Astrocyte (in vitro differentiated cells and primary cell): Measurements from ENCODE around the gene IVL. TPM values are rescaled to one million over a fixed set of nuclear protein-coding genes. Genes with fewer than 3 reads are reported as not detected.

Experiments
- DNase-seq: peaks from one replicate; pipeline ENCODE4 v3.0.0-alpha.2; 2010; ENCODE audit warnings: low read depth
- FAIRE-seq: peaks from 2 replicates; lab custom pipeline; 2011; peaks lifted over from hg19 to GRCh38; lab: Jason Lieb, UNC
- H2AFZ ChIP-seq: 2 replicates; pipeline ENCODE4 v1.6.0; 2012; ENCODE audit warnings: low read depth, low read length, inconsistent platforms
- H3K27ac ChIP-seq: 2 replicates; pipeline ENCODE4 v1.5.1; 2011; ENCODE audit warnings: low read depth, low read length, inconsistent platforms
- H3K27me3 ChIP-seq: 2 replicates; pipeline ENCODE4 v1.6.0; 2011; ENCODE audit warnings: low read length, inconsistent platforms; ENCODE audit not compliant: insufficient read depth
- H3K36me3 ChIP-seq: 2 replicates; pipeline ENCODE4 v1.5.1; 2011; ENCODE audit warnings: low read length, inconsistent platforms; ENCODE audit not compliant: insufficient read depth
- H3K4me1 ChIP-seq: 2 replicates; pipeline ENCODE4 v1.5.1; 2011; ENCODE audit warnings: low read length, inconsistent platforms; ENCODE audit not compliant: insufficient read depth
- H3K4me2 ChIP-seq: 2 replicates; pipeline ENCODE4 v1.6.0; 2012; ENCODE audit warnings: low read length, inconsistent platforms
- H3K4me3 ChIP-seq: 2 replicates; pipeline ENCODE4 v1.5.1; 2011; ENCODE audit warnings: low read depth, mild to moderate bottlenecking, low read length, inconsistent platforms; ENCODE audit not compliant: insufficient read depth
- H3K79me2 ChIP-seq: 2 replicates; pipeline ENCODE4 v1.6.0; 2012; ENCODE audit warnings: mild to moderate bottlenecking, low read length, inconsistent platforms; ENCODE audit not compliant: insufficient read depth
- H3K9ac ChIP-seq: 2 replicates; pipeline ENCODE4 v1.6.0; 2012; ENCODE audit warnings: mild to moderate bottlenecking, low read length, inconsistent platforms
- H3K9me3 ChIP-seq: 2 replicates; pipeline ENCODE4 v1.5.1; 2012; ENCODE audit warnings: low read depth, mild to moderate bottlenecking, low read length, inconsistent platforms; ENCODE audit not compliant: insufficient read depth
- H4K20me1 ChIP-seq: 2 replicates; pipeline ENCODE4 v1.6.0; 2012; ENCODE audit warnings: low read length, inconsistent platforms; ENCODE audit not compliant: insufficient read depth
- H3K27ac Mint-ChIP-seq: one replicate; pipeline ENCODE4 v1.8.0; 2021; ENCODE audit warnings: mild to moderate bottlenecking, mixed read lengths; ENCODE audit not compliant: unreplicated experiment
- H3K27me3 Mint-ChIP-seq: one replicate; pipeline ENCODE4 v1.8.0; 2021; ENCODE audit warnings: low read depth, mixed read lengths; ENCODE audit not compliant: unreplicated experiment
- H3K36me3 Mint-ChIP-seq: one replicate; pipeline ENCODE4 v1.8.0; 2021; ENCODE audit warnings: low read depth, mixed read lengths; ENCODE audit not compliant: unreplicated experiment
- H3K4me1 Mint-ChIP-seq: one replicate; pipeline ENCODE4 v1.8.0; 2021; ENCODE audit warnings: low read depth, mixed read lengths; ENCODE audit not compliant: unreplicated experiment
- H3K4me3 Mint-ChIP-seq: one replicate; pipeline ENCODE4 v1.8.0; 2021; ENCODE audit warnings: mild to moderate bottlenecking, moderate library complexity, mixed read lengths; ENCODE audit not compliant: unreplicated experiment
- H3K9me3 Mint-ChIP-seq: one replicate; pipeline ENCODE4 v1.8.0; 2021; ENCODE audit warnings: mild to moderate bottlenecking, mixed read lengths; ENCODE audit not compliant: unreplicated experiment
- EZH2 ChIP-seq: IDR thresholded peaks from 2 replicates; pipeline ENCODE4 v1.6.1; 2012; ENCODE audit warnings: mild to moderate bottlenecking, low read length, inconsistent platforms; ENCODE audit not compliant: insufficient read depth
- total RNA-seq: library from RNA; stranded (reverse); gene quantifications from 2 replicates; pipeline ENCODE4 v1.2.1, GENCODE V29; 2021
- TF ChIP-seq, protein P1 (sequence below): IDR thresholded peaks from 2 replicates; pipeline ENCODE4 v1.5.1; 2011; ENCODE audit warnings: low read depth, mild to moderate bottlenecking, inconsistent platforms, low read length, moderate library complexity; ENCODE audit not compliant: insufficient read depth

Gene IVL
- total RNA-seq, 1 donor from 2014 or later = 0.16 TPM

DNA sequence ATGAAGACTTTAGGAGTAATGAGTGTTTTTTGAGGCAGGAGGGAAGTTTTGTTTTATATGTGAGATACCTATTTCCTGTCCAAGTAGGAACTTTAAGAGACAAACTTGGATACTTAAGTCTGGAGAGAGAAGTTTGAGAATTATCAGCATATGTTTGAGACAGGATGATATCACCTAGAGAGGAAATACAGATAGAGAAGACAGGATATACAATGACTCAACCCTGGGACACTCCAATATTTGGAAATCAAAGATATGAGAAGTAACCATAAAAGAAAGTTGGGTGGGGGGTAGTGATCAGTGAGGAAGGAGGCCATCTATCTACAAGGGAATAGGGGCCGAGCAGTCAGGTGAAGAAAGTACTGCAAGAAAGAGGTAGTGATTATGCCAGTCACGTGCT lies 42.0 kb upstream of the IVL start:
- H3K36me3 Mint-ChIP-seq = no peaks in the 10 kb centered on the region
- no peaks in the 10 kb centered on the region for H3K36me3 ChIP-seq
- no peak for FAIRE-seq

DNA sequence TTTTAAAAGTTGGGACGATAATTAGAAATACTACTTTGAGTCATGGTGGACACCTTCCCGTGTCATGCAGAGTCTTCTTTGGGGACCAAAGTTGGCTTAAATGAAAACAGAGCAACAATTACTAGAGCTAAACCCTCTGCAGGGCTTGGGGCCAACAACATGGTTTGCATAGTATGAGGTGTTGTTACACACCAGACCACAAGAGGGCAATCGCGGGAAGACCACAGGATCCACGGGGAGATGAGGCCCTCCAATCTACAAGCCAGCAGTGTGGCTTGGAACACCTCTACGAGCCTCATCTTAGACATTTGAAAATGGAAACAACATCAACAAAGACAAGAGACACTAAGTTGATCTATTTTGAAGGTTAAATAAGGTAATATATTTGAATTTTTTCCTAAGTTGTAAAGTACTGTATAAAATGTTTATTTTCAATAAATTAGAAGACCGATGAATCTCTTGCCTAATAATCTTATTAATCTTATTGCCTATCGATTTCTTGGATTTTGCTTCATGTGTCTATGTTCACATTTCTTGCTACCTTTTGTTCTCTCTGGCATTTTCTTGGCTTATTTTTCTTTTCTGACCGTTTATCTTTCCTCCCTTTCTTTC lies 38.4 kb upstream of the IVL start:
- Histone ChIP-seq H3K4me3 (no peak overlapping the region), H3K79me2 (no peaks in the 10 kb centered on the region), H4K20me1 (no peaks in the 10 kb centered on the region), H3K4me1 (no peaks in the 10 kb centered on the region), H3K27ac (no peak overlapping the region), H2AFZ (no peak overlapping the region), H3K9ac (no peak overlapping the region), H3K36me3 (no peaks in the 10 kb centered on the region), H3K9me3 (no peaks in the 10 kb centered on the region), H3K27me3 (peaks cover 3% of the 10 kb centered on the region), H3K4me2 (no peak overlapping the region)
- FAIRE-seq (peak; percentile 13), DNase-seq (peak; percentile 17)
- no peak overlapping the region for H3K4me3 Mint-ChIP-seq
- no peak overlapping the region for H3K27ac Mint-ChIP-seq
- TF ChIP-seq, protein P1, sequence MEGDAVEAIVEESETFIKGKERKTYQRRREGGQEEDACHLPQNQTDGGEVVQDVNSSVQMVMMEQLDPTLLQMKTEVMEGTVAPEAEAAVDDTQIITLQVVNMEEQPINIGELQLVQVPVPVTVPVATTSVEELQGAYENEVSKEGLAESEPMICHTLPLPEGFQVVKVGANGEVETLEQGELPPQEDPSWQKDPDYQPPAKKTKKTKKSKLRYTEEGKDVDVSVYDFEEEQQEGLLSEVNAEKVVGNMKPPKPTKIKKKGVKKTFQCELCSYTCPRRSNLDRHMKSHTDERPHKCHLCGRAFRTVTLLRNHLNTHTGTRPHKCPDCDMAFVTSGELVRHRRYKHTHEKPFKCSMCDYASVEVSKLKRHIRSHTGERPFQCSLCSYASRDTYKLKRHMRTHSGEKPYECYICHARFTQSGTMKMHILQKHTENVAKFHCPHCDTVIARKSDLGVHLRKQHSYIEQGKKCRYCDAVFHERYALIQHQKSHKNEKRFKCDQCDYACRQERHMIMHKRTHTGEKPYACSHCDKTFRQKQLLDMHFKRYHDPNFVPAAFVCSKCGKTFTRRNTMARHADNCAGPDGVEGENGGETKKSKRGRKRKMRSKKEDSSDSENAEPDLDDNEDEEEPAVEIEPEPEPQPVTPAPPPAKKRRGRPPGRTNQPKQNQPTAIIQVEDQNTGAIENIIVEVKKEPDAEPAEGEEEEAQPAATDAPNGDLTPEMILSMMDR = peak; percentile 62
- TF ChIP-seq EZH2 = no peak
- H3K9me3 Mint-ChIP-seq = no peaks in the 10 kb centered on the region
- H3K4me1 Mint-ChIP-seq = no peaks in the 10 kb centered on the region
- H3K36me3 Mint-ChIP-seq = no peaks in the 10 kb centered on the region
- H3K27me3 Mint-ChIP-seq = peaks cover 4% of the 10 kb centered on the region

More for the DNA sequence above, 42.0 kb upstream of the IVL start:
- no peak overlapping the region for H3K9ac ChIP-seq
- no peak overlapping the region for H3K27ac ChIP-seq
- H3K4me1 ChIP-seq = no peaks in the 10 kb centered on the region
- no peak overlapping the region for H3K4me3 Mint-ChIP-seq
- peaks cover 3% of the 10 kb centered on the region for H3K27me3 ChIP-seq
- no peaks in the 10 kb centered on the region for H4K20me1 ChIP-seq
- peaks cover 3% of the 10 kb centered on the region for H3K27me3 Mint-ChIP-seq
- H2AFZ ChIP-seq = no peak overlapping the region
- H3K9me3 Mint-ChIP-seq = no peaks in the 10 kb centered on the region
- no peak overlapping the region for H3K27ac Mint-ChIP-seq
- TF ChIP-seq, protein P1 = no peak
- TF ChIP-seq EZH2 = no peak
- H3K4me2 ChIP-seq = no peak overlapping the region
- DNase-seq = no peak
- H3K4me1 Mint-ChIP-seq = no peaks in the 10 kb centered on the region
- H3K9me3 ChIP-seq = no peaks in the 10 kb centered on the region
- no peaks in the 10 kb centered on the region for H3K79me2 ChIP-seq
- H3K4me3 ChIP-seq = no peak overlapping the region
